B cell (primary cell): ENCODE data around the gene ASIC4. TPM values are rescaled to one million over a fixed set of nuclear protein-coding genes. Genes with fewer than 3 reads are reported as not detected.

Experiments used
- ATAC-seq: fragments of 200-7000 bp; cut with Tn5 transposase; one replicate; pipeline ENCODE4 v1.10.0; 2021; ENCODE audit warnings: low read depth, mild to moderate bottlenecking, moderate number of reproducible peaks, moderate library complexity
- CTCF ChIA-PET: fragments of 350-600 bp; sonication (Branson Sonifier 250); formaldehyde crosslinking; loops from one replicate; lab custom pipeline; 2021; ENCODE audit warnings: antibody characterized with exemption, inconsistent platforms; lab: Charles Lee
- POLR2A ChIA-PET: fragments of 350-600 bp; sonication (Branson Sonifier 250); formaldehyde crosslinking; loops from one replicate; lab custom pipeline; 2021; ENCODE audit warnings: antibody characterized with exemption; lab: Charles Lee
- DNase-seq: peaks from one replicate; pipeline ENCODE4 v3.0.0; 2013
- H2AFZ ChIP-seq: 2 replicates; pipeline ENCODE4 v1.6.1; 2012; ENCODE audit warnings: mild to moderate bottlenecking, low read depth, low read length; ENCODE audit not compliant: insufficient read depth, poor library complexity, severe bottlenecking
- H3K27ac ChIP-seq, 2 donors: 1 replicate in 1 of 2; 2 replicates in 1 of 2; pipeline ENCODE4 v1.5.1; 2012 to 2013; ENCODE audit warnings: low read length in 2 of 2, mild to moderate bottlenecking in 2 of 2, moderate library complexity in 1 of 2
- H3K27me3 ChIP-seq, 4 experiments: fragments of 200-600 bp in 1 of 4; sonication (generic) in 1 of 4; replicated peaks in 1 of 4; 1 replicate in 2 of 4; 2 replicates in 2 of 4; pipeline versions ENCODE4 v1.6.1 to v1.7.0; 2013 to 2016; ENCODE audit warnings: low read length in 3 of 4, mild to moderate bottlenecking in 2 of 4, mixed read lengths in 1 of 4, moderate library complexity in 1 of 4; ENCODE audit not compliant: insufficient read depth in 4 of 4, control insufficient read depth in 3 of 4; ENCODE audit errors: control extremely low read depth in 1 of 4
- H3K36me3 ChIP-seq, 2 experiments: replicated peaks in 1 of 2; 1 replicate in 1 of 2; 2 replicates in 1 of 2; pipeline versions ENCODE4 v1.6.1 to v1.7.1; 2013; ENCODE audit warnings: low read length in 1 of 2; ENCODE audit not compliant: insufficient read depth in 2 of 2, control insufficient read depth in 1 of 2; ENCODE audit errors: control extremely low read depth in 1 of 2, extremely low read depth in 1 of 2
- H3K4me1 ChIP-seq, 2 donors: fragments of 200-600 bp in 1 of 2; sonication (generic) in 1 of 2; 1 replicate in 1 of 2; 2 replicates in 1 of 2; pipeline versions ENCODE4 v1.5.1 to v1.6.1; 2013 to 2017; ENCODE audit warnings: low read length in 2 of 2; ENCODE audit not compliant: control insufficient read depth in 2 of 2, insufficient read depth in 2 of 2
- H3K4me2 ChIP-seq: replicated peaks from 2 replicates; pipeline ENCODE3; 2012; ENCODE audit warnings: mild to moderate bottlenecking, low read depth, low read length; ENCODE audit not compliant: poor library complexity, severe bottlenecking
- H3K4me3 ChIP-seq, 5 experiments: fragments of 200-600 bp in 1 of 5; sonication (generic) in 1 of 5; 1 replicate in 3 of 5; 2 replicates in 2 of 5; pipeline versions ENCODE4 v1.5.1 to v1.7.0; 2011 to 2016; ENCODE audit warnings: low read length in 4 of 5, mild to moderate bottlenecking in 4 of 5, low read depth in 2 of 5, control low read depth in 1 of 5, moderate library complexity in 1 of 5; ENCODE audit not compliant: insufficient read depth in 1 of 5; ENCODE audit errors: control extremely low read depth in 1 of 5, extremely low read depth in 1 of 5
- H3K79me2 ChIP-seq: fragments of 200-600 bp; sonication (generic); one replicate; pipeline ENCODE4 v1.6.0; 2016; ENCODE audit warnings: low read length; ENCODE audit not compliant: control insufficient read depth, insufficient read depth
- H3K9ac ChIP-seq: fragments of 200-600 bp; sonication (generic); 2 replicates; pipeline ENCODE4 v1.6.1; 2017; ENCODE audit warnings: mild to moderate bottlenecking, low read length, moderate library complexity
- H3K9me3 ChIP-seq, 3 donors: one replicate each; pipeline versions ENCODE4 v1.6.1 to v1.7.1; 2013; ENCODE audit warnings: low read length in 2 of 3; ENCODE audit not compliant: control insufficient read depth in 2 of 3, insufficient read depth in 1 of 3; ENCODE audit errors: control extremely low read depth in 1 of 3
- H4K20me1 ChIP-seq: 2 replicates; pipeline ENCODE4 v1.6.0; 2012; ENCODE audit warnings: mild to moderate bottlenecking, low read length; ENCODE audit not compliant: insufficient read depth, control insufficient read depth, poor library complexity, severe bottlenecking
- H3K27ac Mint-ChIP-seq: one replicate; pipeline ENCODE4 v1.8.0; 2021; ENCODE audit warnings: mixed read lengths
- H3K27me3 Mint-ChIP-seq: one replicate; pipeline ENCODE4 v1.8.0; 2021; ENCODE audit warnings: mixed read lengths
- H3K4me1 Mint-ChIP-seq: one replicate; pipeline ENCODE4 v1.8.0; 2021; ENCODE audit warnings: mixed read lengths
- H3K4me3 Mint-ChIP-seq: one replicate; pipeline ENCODE4 v1.8.0; 2021; ENCODE audit warnings: mixed read lengths
- H3K9me3 Mint-ChIP-seq: one replicate; pipeline ENCODE4 v1.8.0; 2022; ENCODE audit warnings: mixed read lengths; ENCODE audit not compliant: insufficient read depth
- EZH2 ChIP-seq: IDR thresholded peaks from 2 replicates; pipeline ENCODE4 v1.6.1; 2012; ENCODE audit warnings: borderline replicate concordance, low read depth, mild to moderate bottlenecking, moderate library complexity, low read length; ENCODE audit not compliant: insufficient read depth, poor library complexity, severe bottlenecking
- WGBS: methylation state at CpG from one replicate; pipeline ENCODE4 v1.1.5; 2013; ENCODE audit warnings: missing lambda C conversion rate; ENCODE audit not compliant: insufficient coverage; 5-methylcytosine and 5-hydroxymethylcytosine counted together
- intact Hi-C: fragments of 100-400 bp; cut with micrococcal nuclease; formaldehyde crosslinking; loops from one replicate; pipeline ENCODE4 v1.10.0; 2022
- polyA plus RNA-seq: library from polyadenylated mRNA; depleted of rRNA; stranded (reverse); fragments of >200 nt; gene quantifications from 2 replicates; pipeline ENCODE4 v1.2.3, GENCODE V29; 2012
- total RNA-seq, 2 donors: library from RNA; stranded (reverse); fragments of 120-200 nt in 1 of 2; gene quantifications; 1 replicate in 1 of 2; 2 replicates in 1 of 2; pipeline versions ENCODE4 v1.2.3 to v1.2.4, GENCODE V29; 2013 to 2022
- TF ChIP-seq, protein P1 (sequence below): fragments of 200-600 bp; IDR thresholded peaks from one replicate; pipeline ENCODE4 v1.8.0; 2022; ENCODE audit warnings: antibody characterized with exemption, mild to moderate bottlenecking

ASIC4 gene
- total and polyA plus RNA-seq, 2 donors (not counting 1 experiment from before 2014, with no cell fraction given) = not detected

DNA sequence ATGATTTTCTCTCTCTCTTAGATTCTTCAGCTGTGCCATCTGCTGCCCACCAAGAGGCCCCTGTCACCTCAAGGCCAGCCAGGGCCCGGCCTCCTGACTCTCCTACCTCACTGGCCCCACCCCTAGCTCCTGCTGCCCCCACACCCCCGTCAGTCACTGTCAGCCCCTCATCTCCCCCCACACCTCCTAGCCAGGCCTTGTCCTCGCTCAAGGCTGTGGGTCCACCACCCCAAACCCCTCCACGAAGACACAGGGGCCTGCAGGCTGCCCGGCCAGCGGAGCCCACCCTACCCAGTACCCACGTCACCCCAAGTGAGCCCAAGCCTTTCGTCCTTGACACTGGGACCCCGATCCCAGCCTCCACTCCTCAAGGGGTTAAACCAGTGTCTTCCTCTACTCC, 25.0 kb upstream of the ASIC4 start:
- H3K27me3 Mint-ChIP-seq = peaks cover 51% of the 10 kb centered on the region
- peaks cover 5% of the 10 kb centered on the region for H3K4me1 Mint-ChIP-seq
- CTCF ChIA-PET = no interaction called here
- POLR2A ChIA-PET = no interaction called here
- intact Hi-C loops = no loop called here
- H4K20me1 ChIP-seq = no peaks in the 10 kb centered on the region
- TF ChIP-seq EZH2 = no peak
- TF ChIP-seq, protein P1, sequence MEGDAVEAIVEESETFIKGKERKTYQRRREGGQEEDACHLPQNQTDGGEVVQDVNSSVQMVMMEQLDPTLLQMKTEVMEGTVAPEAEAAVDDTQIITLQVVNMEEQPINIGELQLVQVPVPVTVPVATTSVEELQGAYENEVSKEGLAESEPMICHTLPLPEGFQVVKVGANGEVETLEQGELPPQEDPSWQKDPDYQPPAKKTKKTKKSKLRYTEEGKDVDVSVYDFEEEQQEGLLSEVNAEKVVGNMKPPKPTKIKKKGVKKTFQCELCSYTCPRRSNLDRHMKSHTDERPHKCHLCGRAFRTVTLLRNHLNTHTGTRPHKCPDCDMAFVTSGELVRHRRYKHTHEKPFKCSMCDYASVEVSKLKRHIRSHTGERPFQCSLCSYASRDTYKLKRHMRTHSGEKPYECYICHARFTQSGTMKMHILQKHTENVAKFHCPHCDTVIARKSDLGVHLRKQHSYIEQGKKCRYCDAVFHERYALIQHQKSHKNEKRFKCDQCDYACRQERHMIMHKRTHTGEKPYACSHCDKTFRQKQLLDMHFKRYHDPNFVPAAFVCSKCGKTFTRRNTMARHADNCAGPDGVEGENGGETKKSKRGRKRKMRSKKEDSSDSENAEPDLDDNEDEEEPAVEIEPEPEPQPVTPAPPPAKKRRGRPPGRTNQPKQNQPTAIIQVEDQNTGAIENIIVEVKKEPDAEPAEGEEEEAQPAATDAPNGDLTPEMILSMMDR = no peak
- H2AFZ ChIP-seq = no peak overlapping the region
- no peak overlapping the region for H3K4me3 Mint-ChIP-seq
- no peaks in the 10 kb centered on the region for H3K36me3 ChIP-seq
- no peaks in the 10 kb centered on the region for H3K9me3 Mint-ChIP-seq
- H3K4me1 ChIP-seq = peaks cover 0 to 8% of the 10 kb centered on the region in 2 donors
- H3K27ac ChIP-seq = no peak overlapping the region
- no peaks in the 10 kb centered on the region for H3K79me2 ChIP-seq
- no peak overlapping the region for H3K27ac Mint-ChIP-seq
- H3K9me3 ChIP-seq = no peaks in the 10 kb centered on the region
- no peak for DNase-seq
- H3K27me3 ChIP-seq = peaks cover 0 to 59% (median 22%) of the 10 kb centered on the region in 4 experiments
- no peak overlapping the region for H3K4me2 ChIP-seq
- H3K4me3 ChIP-seq = no peak overlapping the region
- H3K9ac ChIP-seq = no peak overlapping the region
- WGBS = 68% methylated on average over 6 of the region's 9 CpGs
- ATAC-seq = no peak

- Histone ChIP-seq H3K4me1 (peaks cover 0 to 1% of the 10 kb centered on the region in 2 donors), H3K4me2 (no peak overlapping the region), H4K20me1 (no peaks in the 10 kb centered on the region), H3K9me3 (no peaks in the 10 kb centered on the region), H3K79me2 (no peaks in the 10 kb centered on the region), H3K4me3 (no peak overlapping the region), H2AFZ (no peak overlapping the region), H3K27ac (no peak overlapping the region), H3K27me3 (peaks cover 0 to 60% (median 26%) of the 10 kb centered on the region in 4 experiments), H3K9ac (no peak overlapping the region), H3K36me3 (no peaks in the 10 kb centered on the region)
- Mint-ChIP-seq H3K27ac (no peak overlapping the region), H3K4me1 (peaks cover 3% of the 10 kb centered on the region), H3K9me3 (no peaks in the 10 kb centered on the region), H3K4me3 (no peak overlapping the region), H3K27me3 (peaks cover 57% of the 10 kb centered on the region)
- CTCF ChIA-PET = interaction anchor here (2.1 kb wide), 1 partner anchor 20 kb away, joined by 5 read pairs; no protein-coding TSS in a partner anchor
- no peak for TF ChIP-seq EZH2
- TF ChIP-seq, protein P1 = no peak
- ATAC-seq (no peak), DNase-seq (no peak)
- POLR2A ChIA-PET = no interaction called here
- intact Hi-C loops = no loop called here
- WGBS = 87% methylated on average over 22 of the region's 23 CpGs
Measured at GRCh38 chr2:219490186-219490585, 24.1 kb upstream of the ASIC4 start.
